ENCODE data around the gene ARMC8.
A peak's percentile ranks its signal among the peaks of the same experiment; 100 is the strongest.

The ARMC8 gene

DNA sequence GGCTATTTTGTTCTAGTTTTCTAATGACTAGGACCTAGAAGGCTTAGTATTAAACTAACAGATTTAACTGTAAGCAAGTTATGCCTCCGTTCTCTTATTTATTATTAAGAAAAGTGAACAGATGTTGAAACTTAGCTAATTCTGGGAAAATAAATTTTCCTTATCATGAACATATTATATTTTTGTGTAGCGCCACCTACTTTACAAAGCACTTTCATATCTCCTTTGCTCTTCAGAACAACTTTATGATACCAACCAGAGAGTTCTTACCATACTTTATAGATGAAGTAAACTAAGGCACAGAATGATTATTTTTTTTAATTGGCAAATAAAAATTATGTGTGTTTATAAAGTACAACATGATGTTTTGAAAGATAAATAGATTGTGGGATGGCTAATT lies 83.1 kb downstream of the ARMC8 start:
- TF ChIP-seq CTCF (IDR thresholded peaks at IDR 0.05; ENCODE audit: insufficient read depth, low read depth, low read length, missing control alignments) = no peak
- no peak for DNase-seq (ENCODE audit: low read depth)
- H3K4me3 ChIP-seq (ENCODE audit: low read depth, low read length) = no peak overlapping the region

GRCh38 chr3:138271189-138271794 lies 84.2 kb downstream of the ARMC8 start:
- TF ChIP-seq CTCF (IDR thresholded peaks at IDR 0.05; ENCODE audit: insufficient read depth, low read depth, low read length, missing control alignments) = no peak
- DNase-seq (ENCODE audit: low read depth) = peak; percentile 28
- H3K4me3 ChIP-seq (ENCODE audit: low read depth, low read length) = no peak overlapping the region

DNA sequence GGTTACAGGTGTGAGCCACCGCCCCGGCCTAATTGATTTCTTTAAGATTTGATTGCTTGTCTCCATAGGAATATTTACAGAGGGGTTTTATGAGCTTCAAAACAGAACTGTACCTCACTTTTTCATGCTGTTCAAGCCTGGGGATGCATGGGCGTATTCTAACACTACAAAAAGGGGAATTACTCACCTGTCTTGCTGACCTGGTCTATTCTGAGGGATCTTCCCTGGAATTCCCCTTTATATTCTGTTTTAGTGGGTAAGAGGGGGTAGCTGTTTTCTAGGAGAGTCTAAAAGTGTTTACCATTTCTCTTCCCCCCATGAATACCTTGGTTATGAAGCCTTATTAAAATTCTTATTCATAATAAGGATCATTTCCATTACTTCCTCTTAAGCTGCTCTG lies 94.5 kb downstream of the ARMC8 start:
- DNase-seq (ENCODE audit: low read depth) = no peak
- no peak for TF ChIP-seq CTCF (IDR thresholded peaks at IDR 0.05; ENCODE audit: insufficient read depth, low read depth, low read length, missing control alignments)
- H3K4me3 ChIP-seq (ENCODE audit: low read depth, low read length) = no peak overlapping the region

DNA sequence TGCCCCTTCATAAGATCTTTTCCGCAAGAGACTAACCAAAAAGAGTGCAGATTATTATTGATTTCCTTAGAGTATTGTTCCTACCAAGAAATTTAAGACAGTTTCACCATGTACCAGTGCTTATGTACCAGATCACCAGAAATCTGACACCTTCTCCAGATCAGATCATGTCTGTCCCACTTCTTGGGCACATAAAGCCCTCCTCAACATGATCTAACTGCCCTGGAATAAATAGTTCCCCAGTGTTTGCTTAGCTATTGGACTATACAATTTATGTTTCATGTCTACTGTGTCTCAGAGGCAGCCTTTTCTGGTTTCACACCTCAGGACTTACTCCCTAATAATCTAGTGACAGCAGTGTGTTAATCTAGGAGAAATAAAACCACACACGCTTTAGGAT lies 95.7 kb downstream of the ARMC8 start:
- no peak overlapping the region for H3K4me3 ChIP-seq (ENCODE audit: low read depth, low read length)
- no peak for DNase-seq (ENCODE audit: low read depth)
- TF ChIP-seq CTCF (IDR thresholded peaks at IDR 0.05; ENCODE audit: insufficient read depth, low read depth, low read length, missing control alignments) = no peak

GRCh38 chr3:138284079-138284478 lies 97.0 kb downstream of the ARMC8 start:
- DNase-seq (ENCODE audit: low read depth) = no peak
- H3K4me3 ChIP-seq (ENCODE audit: low read depth, low read length) = no peak overlapping the region
- TF ChIP-seq CTCF (IDR thresholded peaks at IDR 0.05; ENCODE audit: insufficient read depth, low read depth, low read length, missing control alignments) = no peak

- TF ChIP-seq CTCF (IDR thresholded peaks at IDR 0.05; ENCODE audit: insufficient read depth, low read depth, low read length, missing control alignments) = no peak
- no peak for DNase-seq (ENCODE audit: low read depth)
- H3K4me3 ChIP-seq (ENCODE audit: low read depth, low read length) = no peak overlapping the region
Observed at GRCh38 chr3:138284957-138285477, 97.9 kb downstream of the ARMC8 start.

DNA sequence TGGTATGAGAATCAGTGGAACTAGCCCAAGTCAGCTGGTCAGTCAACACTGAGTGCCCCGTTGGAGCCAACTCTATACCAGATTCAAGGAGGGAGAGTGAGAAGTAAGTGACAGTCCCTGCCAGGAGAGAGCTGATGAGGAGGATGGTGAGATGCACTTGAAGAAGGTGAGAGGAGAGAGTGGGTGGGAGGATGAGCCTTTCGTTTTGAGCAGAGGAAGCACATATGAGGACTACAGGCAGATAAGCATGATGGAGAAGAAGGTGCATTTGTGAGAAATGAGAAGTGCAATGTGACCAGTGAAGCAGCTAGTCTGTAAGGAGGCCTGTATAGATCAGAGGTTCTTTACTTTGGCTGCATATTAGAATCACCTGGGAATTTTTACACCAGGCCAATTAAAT lies 102.2 kb downstream of the ARMC8 start:
- H3K4me3 ChIP-seq (ENCODE audit: low read depth, low read length) = no peak overlapping the region
- DNase-seq (ENCODE audit: low read depth) = no peak
- TF ChIP-seq CTCF (IDR thresholded peaks at IDR 0.05; ENCODE audit: insufficient read depth, low read depth, low read length, missing control alignments) = no peak
